Stimulated activated CD4-positive, alpha-beta T cell treated with anti-CD3 and anti-CD28 coated beads, Interleukin-1b, Interleukin-23, amount 100 ng/mL, for 1 hour (primary cell): Measurements from ENCODE around the gene TAS2R39.

Experiments
- DNase-seq, 2 donors: peaks; one replicate each; pipeline ENCODE4 v3.0.0-alpha.2; 2020; ENCODE audit warnings: low read depth in 2 of 2

Gene TAS2R39

GRCh38 chr7:143216151-143216550 is 32.9 kb downstream of the TAS2R39 start:
- DNase-seq: no peak

DNA sequence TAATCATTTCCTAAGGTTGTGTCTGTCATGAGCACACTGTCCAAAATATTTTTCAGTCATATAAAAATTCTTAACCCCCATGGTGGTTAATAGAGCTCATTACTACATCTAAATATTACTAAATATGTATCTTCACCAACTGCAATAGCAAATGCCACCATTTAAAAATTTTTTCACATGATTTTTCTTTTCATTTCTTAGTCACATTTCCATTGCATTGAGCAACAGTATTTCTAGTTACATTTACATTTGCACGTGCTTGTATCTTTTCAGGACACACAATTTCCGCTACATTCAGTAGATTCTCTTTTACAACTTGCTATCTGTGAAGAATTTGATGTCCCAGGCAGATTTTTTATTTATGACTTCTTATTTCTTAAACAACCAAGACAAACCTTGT is 33.5 kb downstream of the TAS2R39 start:
- no peak for DNase-seq

DNA sequence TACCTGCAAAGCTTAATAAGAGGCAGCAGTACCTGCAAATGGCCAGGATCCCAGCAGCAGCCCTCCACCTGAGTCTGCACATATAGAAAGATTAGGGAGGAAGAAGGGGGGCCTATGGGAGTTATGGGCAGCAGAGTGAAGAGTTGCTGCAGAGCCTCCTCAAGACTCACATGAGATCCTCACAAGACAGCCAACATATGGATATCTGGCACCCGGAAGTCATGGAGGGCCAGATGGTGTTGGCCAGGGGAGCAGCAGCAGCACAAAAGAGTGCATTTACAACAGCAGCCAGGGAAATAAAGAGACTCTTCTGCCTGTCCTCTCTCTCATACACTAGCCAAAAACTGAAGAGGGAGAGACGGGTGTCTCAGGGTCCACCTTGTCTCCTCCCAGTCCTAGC is 34.6 kb downstream of the TAS2R39 start:
- no peak for DNase-seq

- no peak for DNase-seq
These were observed 38.1 kb downstream of the TAS2R39 start for GRCh38 chr7:143221286-143221685.

DNA sequence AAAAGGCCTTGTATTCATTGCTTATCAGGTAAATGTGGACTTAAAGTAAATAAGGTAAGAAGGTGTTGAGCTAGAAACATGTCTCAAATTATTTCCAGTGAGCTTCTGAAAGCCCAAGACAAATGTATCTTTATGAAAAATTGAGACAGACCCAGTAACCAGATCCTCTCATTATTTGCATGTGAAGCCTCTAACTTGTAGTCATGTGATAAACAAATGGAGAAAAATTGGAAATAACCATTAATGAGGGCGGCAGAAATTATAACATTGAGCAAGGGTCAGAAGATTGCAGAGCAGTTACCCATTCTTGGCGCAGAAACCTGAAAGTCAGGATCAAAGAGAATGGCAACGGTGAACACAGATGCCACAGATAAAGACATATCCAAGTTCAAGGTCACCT is 38.5 kb downstream of the TAS2R39 start, which contains the start of gene TAS2R40:
Gene TAS2R40 (plus strand): TSS at position 301 of the 400 bp plus-strand sequence. CDS start 42 bp downstream, at position 343.
- DNase-seq: no peak

GRCh38 chr7:143222782-143223181 is 39.6 kb downstream of the TAS2R39 start:
- DNase-seq: no peak

- no peak for DNase-seq
These were observed 40.6 kb downstream of the TAS2R39 start for GRCh38 chr7:143223784-143224183.

DNA sequence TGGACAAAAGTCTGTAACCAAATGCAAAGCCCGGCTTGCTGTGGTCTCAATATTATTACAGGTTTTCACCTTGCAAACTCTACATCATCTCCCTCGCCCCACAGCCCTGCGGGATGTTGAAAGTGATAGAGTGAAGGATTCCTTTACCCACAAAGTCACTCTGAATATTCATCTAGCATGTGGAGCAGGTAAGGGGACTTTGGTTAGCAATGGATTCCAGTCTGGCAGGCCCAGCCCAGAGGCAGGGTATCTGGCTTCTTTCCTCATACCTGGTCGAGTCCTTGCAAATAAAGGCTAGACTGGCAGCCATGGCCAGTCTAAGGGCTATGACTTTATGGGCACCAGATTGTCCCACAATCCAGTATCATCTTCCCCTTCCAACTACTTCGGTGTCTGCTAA is 41.8 kb downstream of the TAS2R39 start:
- DNase-seq: no peak

DNA sequence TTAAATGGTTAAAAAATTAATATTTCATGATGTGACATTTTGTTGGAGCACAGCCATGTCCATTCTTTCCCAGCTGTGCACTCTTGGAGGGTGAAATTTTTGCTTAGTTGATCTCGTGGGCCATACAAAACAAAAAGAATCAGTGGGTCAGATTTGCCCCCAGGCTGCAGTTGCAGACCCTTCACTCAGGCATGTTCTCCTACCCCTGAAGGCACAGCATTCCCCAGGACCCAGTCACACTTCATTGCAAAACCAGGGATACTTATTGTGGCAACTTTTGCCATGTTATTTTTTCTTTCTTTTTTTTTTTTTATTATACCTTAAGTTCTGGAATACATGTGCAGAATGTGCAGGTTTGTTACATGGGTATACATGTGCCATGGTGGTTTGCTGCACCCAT is 44.6 kb downstream of the TAS2R39 start:
- DNase-seq: no peak

- DNase-seq: no peak
These were observed 46.0 kb downstream of the TAS2R39 start for GRCh38 chr7:143229054-143229790.

DNA sequence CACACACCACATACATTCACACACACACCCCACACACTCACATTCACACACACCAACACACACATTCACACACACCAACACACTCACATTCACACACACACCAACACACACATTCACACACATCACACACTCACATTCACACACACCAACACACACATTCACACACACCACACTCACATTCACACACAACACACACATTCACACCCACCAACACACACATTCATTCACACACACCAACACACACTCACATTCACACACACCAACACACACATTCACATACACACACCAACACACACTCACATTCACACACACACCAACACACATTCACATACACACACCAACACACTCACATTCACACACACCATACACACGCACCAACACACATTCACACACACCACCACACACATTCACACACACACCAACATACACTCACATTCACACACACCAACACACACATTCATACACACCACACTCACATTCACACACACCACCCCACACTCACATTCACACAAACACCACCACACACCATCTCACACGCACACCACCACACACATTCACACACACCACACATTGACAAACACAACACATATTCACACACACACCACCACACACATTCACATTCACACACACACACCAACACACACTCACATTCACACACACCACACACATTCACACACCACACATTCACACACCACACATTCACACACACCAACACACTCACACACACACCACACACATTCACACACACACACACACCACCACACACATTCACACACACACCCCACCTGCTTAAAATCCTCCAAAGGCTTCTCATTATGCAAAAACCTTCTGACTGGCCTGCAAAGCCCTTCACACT is 47.6 kb downstream of the TAS2R39 start:
- DNase-seq: no peak
